ENCODE measurements around the gene HOXB7. TPM values are rescaled to one million over a fixed set of nuclear protein-coding genes. Genes with fewer than 3 reads are reported as not detected.
A peak's percentile ranks its signal among the peaks of the same experiment; 100 is the strongest.

Gene HOXB7
- polyA plus RNA-seq, 3 donors = not detected

DNA sequence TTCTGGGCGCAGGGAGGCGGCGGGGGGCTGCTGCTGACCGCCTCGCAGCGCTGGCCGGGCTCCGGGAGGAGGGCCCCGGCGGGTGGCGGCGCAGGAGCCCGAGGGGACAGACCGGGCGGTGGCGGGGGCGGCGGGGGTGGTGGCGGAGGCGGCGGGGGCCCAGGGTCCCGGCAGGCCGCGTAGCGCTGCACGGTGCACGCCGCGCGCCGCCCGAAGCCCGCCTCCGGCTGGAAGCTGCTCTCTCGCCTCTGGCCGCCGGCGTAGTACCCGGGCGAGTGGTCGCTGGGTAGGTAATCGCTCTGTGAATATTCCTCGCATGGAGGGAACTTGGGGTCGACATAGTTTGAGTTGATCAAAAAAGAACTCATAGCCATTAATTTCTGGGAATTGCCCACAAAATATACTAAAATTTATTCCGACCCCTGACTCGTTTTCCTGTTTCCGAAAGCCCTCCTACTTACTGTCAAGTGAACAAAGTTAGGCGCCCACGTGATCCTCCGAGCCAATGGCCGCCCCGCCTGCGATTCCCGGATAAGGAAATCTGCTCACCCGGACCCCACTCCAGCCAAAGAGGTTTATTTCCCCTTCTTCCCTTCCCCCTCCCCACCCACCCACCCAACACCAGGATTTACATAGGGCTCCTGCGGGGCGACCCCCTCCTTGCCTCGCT is 32.7 kb downstream of the HOXB7 start, which contains the start of gene HOXB4:
TSS of gene HOXB4 (minus strand) at position 405 of the 670 bp plus-strand sequence. CDS start at position 374, 31 bp downstream.
- under 1% methylated on average over 31 of the region's 58 CpGs for WGBS (ENCODE audit: insufficient coverage)
- Histone ChIP-seq H3K36me3 (replicated peaks in 1 of 2; ENCODE audit: control insufficient read depth in 1 of 2, insufficient read depth in 2 of 2, low read length in 2 of 2) (no peaks in the 10 kb centered on the region), H3K27ac (ENCODE audit: low read depth in 1 of 2, low read length in 2 of 2) (no peak within 1 kb of the TSS), H4K20me1 (ENCODE audit: insufficient read depth, low read length) (no peaks in the 10 kb centered on the region), H3K9me3 (replicated peaks in 1 of 2; ENCODE audit: control insufficient read depth in 1 of 2, insufficient read depth in 1 of 2, low read length in 2 of 2) (peaks cover 0 to 18% of the 10 kb centered on the region in 2 donors), H3K4me2 (replicated peaks; ENCODE audit: extremely low read depth, low read length, poor library complexity, severe bottlenecking) (peak within 1 kb of the TSS; percentile 99), H2AFZ (ENCODE audit: insufficient read depth, low read depth, low read length, poor library complexity, severe bottlenecking) (peak within 1 kb of the TSS; percentile 93), H3K4me3 (replicated peaks in 1 of 3; ENCODE audit: low read depth in 2 of 3, low read length in 3 of 3) (peak within 1 kb of the TSS; percentile 58 to 86 (median 62)), H3K27me3 (ENCODE audit: control insufficient read depth in 2 of 2, insufficient read depth in 2 of 2, low read length in 2 of 2) (peaks cover 69 to 91% of the 10 kb centered on the region in 2 donors), H3K4me1 (ENCODE audit: control insufficient read depth in 1 of 2, insufficient read depth in 2 of 2, low read length in 2 of 2) (peaks cover 31 to 49% of the 10 kb centered on the region in 2 donors), H3K79me2 (ENCODE audit: insufficient read depth, low read length) (no peaks in the 10 kb centered on the region), H3K9ac (ENCODE audit: insufficient read depth, low read length, poor library complexity, severe bottlenecking) (peak within 1 kb of the TSS; percentile 36)
- peaks cover 13 to 17% of the 10 kb centered on the region in 2 donors for H3K36me3 Mint-ChIP-seq
- peak within 1 kb of the TSS; percentile 81 to 94 for H3K4me3 Mint-ChIP-seq
- H3K27me3 Mint-ChIP-seq (ENCODE audit: low read depth in 3 of 3) = peaks cover 77 to 89% (median 85%) of the 10 kb centered on the region in 3 donors
- peak within 1 kb of the TSS in 1 of 7 donors; percentile 75 for H3K27ac Mint-ChIP-seq
- intact Hi-C loops (cut with micrococcal nuclease) = no loop called here
- DNase-seq = peak in 2 of 3 donors; percentile 41 to 56
- TF ChIP-seq, protein P1, sequence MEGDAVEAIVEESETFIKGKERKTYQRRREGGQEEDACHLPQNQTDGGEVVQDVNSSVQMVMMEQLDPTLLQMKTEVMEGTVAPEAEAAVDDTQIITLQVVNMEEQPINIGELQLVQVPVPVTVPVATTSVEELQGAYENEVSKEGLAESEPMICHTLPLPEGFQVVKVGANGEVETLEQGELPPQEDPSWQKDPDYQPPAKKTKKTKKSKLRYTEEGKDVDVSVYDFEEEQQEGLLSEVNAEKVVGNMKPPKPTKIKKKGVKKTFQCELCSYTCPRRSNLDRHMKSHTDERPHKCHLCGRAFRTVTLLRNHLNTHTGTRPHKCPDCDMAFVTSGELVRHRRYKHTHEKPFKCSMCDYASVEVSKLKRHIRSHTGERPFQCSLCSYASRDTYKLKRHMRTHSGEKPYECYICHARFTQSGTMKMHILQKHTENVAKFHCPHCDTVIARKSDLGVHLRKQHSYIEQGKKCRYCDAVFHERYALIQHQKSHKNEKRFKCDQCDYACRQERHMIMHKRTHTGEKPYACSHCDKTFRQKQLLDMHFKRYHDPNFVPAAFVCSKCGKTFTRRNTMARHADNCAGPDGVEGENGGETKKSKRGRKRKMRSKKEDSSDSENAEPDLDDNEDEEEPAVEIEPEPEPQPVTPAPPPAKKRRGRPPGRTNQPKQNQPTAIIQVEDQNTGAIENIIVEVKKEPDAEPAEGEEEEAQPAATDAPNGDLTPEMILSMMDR (IDR thresholded peaks at IDR 0.05) = no peak
- peaks cover 49% of the 10 kb centered on the region for H3K4me1 Mint-ChIP-seq
- H3K9me3 Mint-ChIP-seq = peaks cover 4 to 41% (median 24%) of the 10 kb centered on the region in 7 donors

DNA sequence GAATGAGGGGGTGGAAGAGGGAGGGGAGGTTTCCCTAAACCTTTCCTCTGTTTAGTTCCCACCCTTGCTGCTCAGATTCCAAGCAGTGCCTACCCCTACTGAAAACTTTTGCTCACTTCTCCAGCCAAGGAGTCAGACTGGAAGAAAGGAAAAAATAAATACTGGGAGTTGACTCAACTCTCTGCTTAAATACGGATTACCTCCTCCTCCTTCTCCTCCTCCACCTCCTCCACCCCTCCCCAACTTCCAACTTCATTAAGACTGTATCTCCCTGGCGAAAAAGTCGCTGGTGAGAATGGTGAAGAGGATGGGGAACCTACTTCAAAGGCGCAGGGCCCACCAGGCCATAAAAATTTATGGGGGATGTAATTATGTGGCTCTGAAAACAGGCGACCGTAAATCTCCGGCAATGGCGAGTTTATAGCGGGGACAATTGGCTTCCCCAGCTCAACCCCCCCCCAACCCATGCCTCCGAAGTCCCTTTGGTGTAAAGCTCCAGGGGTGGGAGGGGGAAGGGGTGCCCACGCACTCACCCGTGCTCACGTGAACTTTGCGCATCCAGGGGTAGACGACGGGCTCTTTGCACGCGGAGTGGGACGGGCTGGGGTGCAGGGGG is 33.4 kb downstream of the HOXB7 start:
- H2AFZ ChIP-seq (ENCODE audit: insufficient read depth, low read depth, low read length, poor library complexity, severe bottlenecking) = peak overlapping the region; percentile 68
- no peaks in the 10 kb centered on the region for H3K79me2 ChIP-seq (ENCODE audit: insufficient read depth, low read length)
- H3K27ac ChIP-seq (ENCODE audit: low read depth in 1 of 2, low read length in 2 of 2) = no peak overlapping the region
- no peaks in the 10 kb centered on the region for H4K20me1 ChIP-seq (ENCODE audit: insufficient read depth, low read length)
- peaks cover 46% of the 10 kb centered on the region for H3K4me1 Mint-ChIP-seq
- TF ChIP-seq, protein P1 (IDR thresholded peaks at IDR 0.05) = no peak
- no peak overlapping the region for H3K9ac ChIP-seq (ENCODE audit: insufficient read depth, low read length, poor library complexity, severe bottlenecking)
- 0% methylated on average over 1 of the region's 19 CpGs for WGBS (ENCODE audit: insufficient coverage)
- H3K27me3 ChIP-seq (ENCODE audit: control insufficient read depth in 2 of 2, insufficient read depth in 2 of 2, low read length in 2 of 2) = peaks cover 64 to 90% of the 10 kb centered on the region in 2 donors
- H3K4me3 ChIP-seq (replicated peaks in 1 of 3; ENCODE audit: low read depth in 2 of 3, low read length in 3 of 3) = peak overlapping the region; percentile 29 to 86 (median 29)
- intact Hi-C loops (cut with micrococcal nuclease) = no loop called here
- no peaks in the 10 kb centered on the region for H3K36me3 ChIP-seq (replicated peaks in 1 of 2; ENCODE audit: control insufficient read depth in 1 of 2, insufficient read depth in 2 of 2, low read length in 2 of 2)
- no peak for DNase-seq
- peaks cover 4 to 35% (median 20%) of the 10 kb centered on the region in 7 donors for H3K9me3 Mint-ChIP-seq
- peaks cover 30 to 46% of the 10 kb centered on the region in 2 donors for H3K4me1 ChIP-seq (ENCODE audit: control insufficient read depth in 1 of 2, insufficient read depth in 2 of 2, low read length in 2 of 2)
- H3K27me3 Mint-ChIP-seq (ENCODE audit: low read depth in 3 of 3) = peaks cover 70 to 89% (median 82%) of the 10 kb centered on the region in 3 donors
- H3K36me3 Mint-ChIP-seq = peaks cover 10 to 17% of the 10 kb centered on the region in 2 donors
- peaks cover 0 to 14% of the 10 kb centered on the region in 2 donors for H3K9me3 ChIP-seq (replicated peaks in 1 of 2; ENCODE audit: control insufficient read depth in 1 of 2, insufficient read depth in 1 of 2, low read length in 2 of 2)
- no peak overlapping the region for H3K27ac Mint-ChIP-seq
- peak overlapping the region; percentile 99 for H3K4me2 ChIP-seq (replicated peaks; ENCODE audit: extremely low read depth, low read length, poor library complexity, severe bottlenecking)
- H3K4me3 Mint-ChIP-seq = peak overlapping the region; percentile 77 to 90

Data from CD14-positive monocyte (primary cell).